H1 (cell line): ENCODE measurements around the gene UBE4B. TPM values are rescaled to one million over a fixed set of nuclear protein-coding genes. Genes with fewer than 3 reads are reported as not detected.
"Not testable (repeated sequence)": the region's sequence is repeated elsewhere in the genome, so short reads cannot be mapped to it uniquely, and the experiment has no call there.

Experiments
- CTCF ChIA-PET: fragments of 300-600 bp; sonication (Branson Sonifier 250); formaldehyde crosslinking; loops from one replicate; lab custom pipeline; 2021; ENCODE audit not compliant: partially characterized antibody; lab: Charles Lee
- POLR2A ChIA-PET: fragments of 300-600 bp; sonication (Branson Sonifier 250); formaldehyde crosslinking; loops from one replicate; lab custom pipeline; 2021; ENCODE audit warnings: inconsistent platforms; ENCODE audit not compliant: partially characterized antibody; lab: Charles Lee
- DNase-seq, 2 experiments: peaks; one replicate each; pipeline versions ENCODE4 v3.0.0 to v3.0.0-alpha.2; 2010 to 2022; ENCODE audit warnings: low spot score in 2 of 2, low read depth in 1 of 2, mixed read lengths in 1 of 2
- FAIRE-seq: peaks from 2 replicates; lab custom pipeline; 2011; peaks lifted over from hg19 to GRCh38; lab: Jason Lieb, UNC
- H2AFZ ChIP-seq: 2 replicates; pipeline ENCODE4 v1.8.1; 2012; ENCODE audit warnings: low read length, inconsistent platforms
- H2AK5ac ChIP-seq: 2 replicates; pipeline ENCODE4 v1.6.1; 2013; ENCODE audit warnings: low read depth, low read length
- H2BK120ac ChIP-seq: replicated peaks from 2 replicates; pipeline ENCODE3; 2013; ENCODE audit warnings: low read depth, low read length, inconsistent platforms
- H2BK12ac ChIP-seq: 2 replicates; pipeline ENCODE4 v1.6.1; 2013; ENCODE audit warnings: low read depth, low read length
- H2BK15ac ChIP-seq: 2 replicates; pipeline ENCODE4 v1.6.1; 2013; ENCODE audit warnings: low read length
- H2BK20ac ChIP-seq: 2 replicates; pipeline ENCODE4 v1.6.1; 2013; ENCODE audit warnings: low read length
- H2BK5ac ChIP-seq: 2 replicates; pipeline ENCODE4 v1.6.1; 2013; ENCODE audit warnings: low read depth, low read length
- H3K14ac ChIP-seq: 2 replicates; pipeline ENCODE4 v1.6.1; 2013; ENCODE audit warnings: inconsistent platforms; ENCODE audit not compliant: insufficient read length
- H3K18ac ChIP-seq: 2 replicates; pipeline ENCODE4 v1.6.1; 2013; ENCODE audit warnings: low read length; ENCODE audit errors: extremely low read depth
- H3K23ac ChIP-seq: 2 replicates; pipeline ENCODE4 v1.6.1; 2013; ENCODE audit warnings: inconsistent platforms; ENCODE audit not compliant: insufficient read length
- H3K23me2 ChIP-seq: 2 replicates; pipeline ENCODE4 v1.6.1; 2013; ENCODE audit warnings: low read depth, low read length
- H3K27ac ChIP-seq: 2 replicates; pipeline ENCODE4 v1.6.1; 2011; ENCODE audit warnings: low read depth, low read length, inconsistent platforms
- H3K27me3 ChIP-seq, 4 experiments: replicated peaks in 1 of 4; 1 replicate in 1 of 4; 2 replicates in 3 of 4; pipeline versions ENCODE4 v1.6.1 to v1.8.1; 2011 to 2013; ENCODE audit warnings: low read length in 3 of 4, mild to moderate bottlenecking in 3 of 4, inconsistent platforms in 2 of 4, mixed read lengths in 2 of 4, moderate library complexity in 1 of 4; ENCODE audit not compliant: control insufficient read depth in 3 of 4, insufficient read depth in 3 of 4; ENCODE audit errors: extremely low read depth in 1 of 4
- H3K36me3 ChIP-seq, 4 experiments: 2 replicates each; pipeline versions ENCODE4 v1.6.1 to v1.8.1; 2011 to 2013; ENCODE audit warnings: mild to moderate bottlenecking in 4 of 4, low read length in 3 of 4, moderate library complexity in 2 of 4, control low read depth in 1 of 4, inconsistent platforms in 1 of 4; ENCODE audit not compliant: insufficient read depth in 4 of 4, control insufficient read depth in 2 of 4
- H3K4ac ChIP-seq: replicated peaks from 2 replicates; pipeline ENCODE3; 2013; ENCODE audit warnings: low read length, low read depth, mixed read lengths, inconsistent platforms; ENCODE audit not compliant: insufficient read length
- H3K4me1 ChIP-seq, 4 experiments: replicated peaks in 1 of 4; 1 replicate in 1 of 4; 2 replicates in 3 of 4; pipeline versions ENCODE4 v1.6.1 to v1.8.1; 2011 to 2013; ENCODE audit warnings: low read length in 3 of 4, inconsistent platforms in 2 of 4, mixed read lengths in 1 of 4; ENCODE audit not compliant: insufficient read depth in 4 of 4, control insufficient read depth in 3 of 4
- H3K4me2 ChIP-seq, 2 experiments: 2 replicates each; pipeline versions ENCODE4 v1.6.1 to v1.8.1; 2011 to 2013; ENCODE audit warnings: low read depth in 2 of 2, low read length in 2 of 2, control low read depth in 1 of 2, inconsistent platforms in 1 of 2, mild to moderate bottlenecking in 1 of 2; ENCODE audit not compliant: insufficient read depth in 1 of 2
- H3K4me3 ChIP-seq, 4 experiments: fragments of 200-600, 300-600 bp in 1 of 4; sonication (generic), shearing (Covaris generic), sonication (Bioruptor Twin) in 1 of 4; 2 replicates each; pipeline versions ENCODE4 v1.5.1 to v1.8.1; 2011 to 2016; ENCODE audit warnings: low read length in 4 of 4, low read depth in 3 of 4, control low read depth in 2 of 4, inconsistent platforms in 2 of 4, mild to moderate bottlenecking in 2 of 4, mixed read lengths in 1 of 4, moderate library complexity in 1 of 4; ENCODE audit not compliant: insufficient read depth in 2 of 4; ENCODE audit errors: extremely low read depth in 1 of 4
- H3K56ac ChIP-seq: replicated peaks from 2 replicates; pipeline ENCODE3; 2013; ENCODE audit warnings: low read depth, mild to moderate bottlenecking, mixed read lengths, low read length, inconsistent platforms; ENCODE audit not compliant: insufficient read length
- H3K79me1 ChIP-seq: 2 replicates; pipeline ENCODE4 v1.6.1; 2013; ENCODE audit warnings: low read depth, low read length, control low read depth
- H3K79me2 ChIP-seq, 2 experiments: 2 replicates each; pipeline versions ENCODE4 v1.6.1 to v1.8.1; 2012 to 2013; ENCODE audit warnings: low read length in 2 of 2, mild to moderate bottlenecking in 2 of 2, inconsistent platforms in 1 of 2; ENCODE audit not compliant: insufficient read depth in 2 of 2, control insufficient read depth in 1 of 2
- H3K9ac ChIP-seq, 4 experiments: replicated peaks in 1 of 4; 1 replicate in 1 of 4; 2 replicates in 3 of 4; pipeline versions ENCODE4 v1.6.1 to v1.8.1; 2011 to 2013; ENCODE audit warnings: low read depth in 3 of 4, low read length in 3 of 4, control low read depth in 2 of 4, mild to moderate bottlenecking in 2 of 4, moderate library complexity in 2 of 4, inconsistent platforms in 1 of 4; ENCODE audit errors: extremely low read depth in 1 of 4
- H3K9me3 ChIP-seq, 2 experiments: 2 replicates each; pipeline versions ENCODE4 v1.6.1 to v1.8.1; 2012 to 2013; ENCODE audit warnings: mild to moderate bottlenecking in 2 of 2, moderate library complexity in 2 of 2, control low read depth in 1 of 2, inconsistent platforms in 1 of 2, low read depth in 1 of 2, low read length in 1 of 2, mixed read lengths in 1 of 2; ENCODE audit not compliant: insufficient read depth in 2 of 2
- H4K20me1 ChIP-seq, 2 experiments: replicated peaks in 1 of 2; 2 replicates each; pipeline versions ENCODE3 to v1.8.1; 2011 to 2013; ENCODE audit warnings: inconsistent platforms in 2 of 2, low read length in 2 of 2, mild to moderate bottlenecking in 1 of 2; ENCODE audit not compliant: insufficient read depth in 2 of 2, control insufficient read depth in 1 of 2
- H4K5ac ChIP-seq: 2 replicates; pipeline ENCODE4 v1.6.1; 2013; ENCODE audit warnings: low read length, low read depth, mixed read lengths, inconsistent platforms; ENCODE audit not compliant: insufficient read length
- H4K8ac ChIP-seq: 2 replicates; pipeline ENCODE4 v1.8.0; 2013; ENCODE audit warnings: mild to moderate bottlenecking, moderate library complexity, low read length, inconsistent platforms; ENCODE audit not compliant: insufficient read depth; ENCODE audit errors: extremely low read depth
- H4K91ac ChIP-seq: replicated peaks from 2 replicates; pipeline ENCODE3; 2013; ENCODE audit warnings: low read length, mixed read lengths, inconsistent platforms; ENCODE audit not compliant: insufficient read length
- GABPA ChIP-seq: IDR thresholded peaks from 2 replicates; pipeline ENCODE4 v1.6.1; 2011; ENCODE audit warnings: mild to moderate bottlenecking, low read length, moderate library complexity, borderline replicate concordance; ENCODE audit not compliant: insufficient read depth
- HDAC6 ChIP-seq: IDR thresholded peaks from one replicate; pipeline ENCODE4 v1.7.1; 2012; ENCODE audit warnings: low read depth, mild to moderate bottlenecking, inconsistent platforms, low read length, moderate library complexity
- PHF8 ChIP-seq: fragments of 200-600 bp; sonication (generic); conservative IDR thresholded peaks from 2 replicates; pipeline ENCODE4 v1.7.1; 2012; ENCODE audit warnings: low read depth, mild to moderate bottlenecking, inconsistent platforms, low read length, moderate library complexity
- RXRA ChIP-seq: IDR thresholded peaks from 2 replicates; pipeline ENCODE4 v1.6.1; 2011; ENCODE audit warnings: low read depth, mild to moderate bottlenecking, low read length, moderate library complexity; ENCODE audit not compliant: insufficient read depth
- SP4 ChIP-seq: IDR thresholded peaks from 2 replicates; pipeline ENCODE4 v1.6.1; 2012; ENCODE audit warnings: low read length, inconsistent platforms
- TAF7 ChIP-seq: optimal IDR thresholded peaks from 2 replicates; pipeline ENCODE3; 2011; ENCODE audit warnings: low read depth, mild to moderate bottlenecking, inconsistent platforms, low read length, moderate library complexity, borderline replicate concordance
- WGBS, 2 experiments: shearing (Covaris generic) in 1 of 2; methylation state at CpG; one replicate each; pipeline versions ENCODE4 v1.1.6 to v1.1.7; 2013 to 2015; ENCODE audit warnings: low lambda C conversion rate in 2 of 2, mixed read lengths in 2 of 2, inconsistent platforms in 1 of 2, low coverage in 1 of 2, missing lambda C conversion rate in 1 of 2; ENCODE audit not compliant: insufficient replicate concordance in 2 of 2, insufficient coverage in 1 of 2, insufficient read length in 1 of 2; ENCODE audit errors: extremely low coverage in 1 of 2, missing lambda C conversion rate in 1 of 2; 5-methylcytosine and 5-hydroxymethylcytosine counted together
- polyA plus RNA-seq, 7 experiments: library from polyadenylated mRNA; depleted of rRNA in 3 of 7; stranded (reverse) in 5 of 7; unstranded in 2 of 7; fragments of >200 nt in 5 of 7; fragments of 200-250 nt in 2 of 7; gene quantifications; 1 replicate in 5 of 7; 2 replicates in 1 of 7; 4 replicates in 1 of 7; pipeline versions ENCODE4 v1.2.1 to v1.2.3, GENCODE V29; 2011 to 2013; ENCODE audit warnings: missing spikeins in 2 of 7, mixed read lengths in 2 of 7
- total RNA-seq: library from RNA; stranded (reverse); fragmentation: NEBNext Ultra II Directional; extraction: Animal tissue kit (Norgen Biotek cat#: 25700); gene quantifications from 2 replicates; pipeline ENCODE4 v1.2.1, GENCODE V29; 2021
- TF ChIP-seq, protein P1 (sequence below): IDR thresholded peaks from 2 replicates; pipeline ENCODE4 v1.6.1; 2012; ENCODE audit warnings: inconsistent platforms
- TF ChIP-seq, protein P2 (sequence below): IDR thresholded peaks from 2 replicates; pipeline ENCODE4 v1.6.1; 2012; ENCODE audit warnings: low read length, inconsistent platforms

UBE4B gene
- total and polyA plus RNA-seq, 2 of the 8 experiments (the other 6 are each of a cell fraction or from before 2014, with no cell fraction given), result 24.5 to 90.1 TPM

DNA sequence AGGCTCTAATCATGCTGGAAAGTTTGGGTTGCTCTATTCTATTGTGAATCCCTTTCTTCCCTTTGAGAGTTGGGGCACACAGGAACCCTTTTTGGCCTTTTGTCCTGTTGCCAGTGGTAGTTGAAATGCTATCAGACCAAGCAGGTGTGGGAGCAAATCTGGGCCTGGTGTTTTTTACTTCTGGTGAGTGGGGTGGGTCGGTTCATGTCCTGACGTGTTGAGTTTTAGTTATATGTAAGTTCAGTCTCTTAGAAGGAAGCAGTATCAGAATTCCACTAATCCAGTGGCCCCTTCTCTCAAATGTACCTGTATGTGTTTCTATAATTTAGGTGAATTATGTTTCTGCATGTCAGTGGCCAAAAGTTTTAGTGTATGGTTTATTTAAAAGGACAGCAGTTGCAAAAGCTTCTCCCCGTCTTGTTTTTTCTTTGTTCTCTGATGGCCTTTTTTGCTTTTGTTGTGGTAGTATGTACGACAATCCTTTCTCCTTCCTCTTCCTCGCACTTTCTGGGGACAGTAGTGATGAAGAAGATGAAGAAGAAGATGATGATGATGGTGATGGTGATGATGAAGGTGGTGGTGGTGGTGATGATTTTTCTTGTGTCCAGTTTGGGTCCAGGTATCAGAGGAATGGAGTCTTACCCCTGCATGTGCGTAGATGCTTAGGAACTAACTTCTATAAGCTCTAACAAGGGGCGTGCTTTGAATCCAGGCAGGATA is 74.2 kb downstream of the UBE4B start (continued):
- TF ChIP-seq PHF8 (no peak), HDAC6 (no peak), SP4 (no peak), GABPA (no peak), RXRA (no peak), TAF7 (no peak)
- TF ChIP-seq, protein P1, sequence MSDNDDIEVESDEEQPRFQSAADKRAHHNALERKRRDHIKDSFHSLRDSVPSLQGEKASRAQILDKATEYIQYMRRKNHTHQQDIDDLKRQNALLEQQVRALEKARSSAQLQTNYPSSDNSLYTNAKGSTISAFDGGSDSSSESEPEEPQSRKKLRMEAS, result no peak
- TF ChIP-seq, protein P2, sequence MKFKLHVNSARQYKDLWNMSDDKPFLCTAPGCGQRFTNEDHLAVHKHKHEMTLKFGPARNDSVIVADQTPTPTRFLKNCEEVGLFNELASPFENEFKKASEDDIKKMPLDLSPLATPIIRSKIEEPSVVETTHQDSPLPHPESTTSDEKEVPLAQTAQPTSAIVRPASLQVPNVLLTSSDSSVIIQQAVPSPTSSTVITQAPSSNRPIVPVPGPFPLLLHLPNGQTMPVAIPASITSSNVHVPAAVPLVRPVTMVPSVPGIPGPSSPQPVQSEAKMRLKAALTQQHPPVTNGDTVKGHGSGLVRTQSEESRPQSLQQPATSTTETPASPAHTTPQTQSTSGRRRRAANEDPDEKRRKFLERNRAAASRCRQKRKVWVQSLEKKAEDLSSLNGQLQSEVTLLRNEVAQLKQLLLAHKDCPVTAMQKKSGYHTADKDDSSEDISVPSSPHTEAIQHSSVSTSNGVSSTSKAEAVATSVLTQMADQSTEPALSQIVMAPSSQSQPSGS, result no peak
- TF ChIP-seq, all 59 proteins: peak for 0

DNA sequence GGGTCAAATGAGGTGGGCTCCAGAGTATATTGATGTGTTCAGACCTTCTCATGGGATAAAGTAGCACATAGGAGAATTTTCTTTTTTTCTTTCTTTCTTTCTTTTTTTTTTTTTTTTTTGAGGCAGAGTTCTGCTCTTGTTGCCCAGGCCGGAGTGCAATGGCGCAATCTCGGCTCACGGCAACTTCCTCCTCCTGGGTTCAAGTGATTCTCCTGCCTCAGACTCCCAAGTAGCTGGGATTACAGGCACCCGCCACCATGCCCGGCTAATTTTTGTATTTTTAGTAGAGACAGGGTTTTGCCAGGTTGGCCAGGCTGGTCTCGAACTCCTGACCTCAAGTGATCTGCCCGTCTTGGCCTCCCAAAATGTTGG is 74.7 kb downstream of the UBE4B start:
- H3K4me2 ChIP-seq, H3K18ac ChIP-seq, H3K9ac ChIP-seq, H3K4me3 ChIP-seq, H3K23me2 ChIP-seq, CTCF ChIA-PET, H3K23ac ChIP-seq, H3K4me1 ChIP-seq, H3K79me1 ChIP-seq, H2BK12ac ChIP-seq, H2AK5ac ChIP-seq, H4K20me1 ChIP-seq, H2BK5ac ChIP-seq, FAIRE-seq, H4K8ac ChIP-seq, H3K14ac ChIP-seq, POLR2A ChIA-PET, H3K56ac ChIP-seq, H2BK20ac ChIP-seq, H3K4ac ChIP-seq, H3K79me2 ChIP-seq, H2AFZ ChIP-seq, H3K27ac ChIP-seq, H4K91ac ChIP-seq, DNase-seq, H2BK120ac ChIP-seq, H4K5ac ChIP-seq, H2BK15ac ChIP-seq, H3K9me3 ChIP-seq, H3K27me3 ChIP-seq: not testable (repeated sequence)
- H3K36me3 ChIP-seq, result peaks cover 5 to 41% (median 23%) of the 10 kb centered on the region in 4 experiments
- 83% methylated on average over 4 of the region's 8 CpGs; no CpG with 5 or more reads in 1 of the 2 experiments for WGBS, 2 experiments
